ENCODE measurements around the gene NCOA1.

- TF ChIP-seq ZNF274 (IDR thresholded peaks at IDR 0.05; ENCODE audit: low read depth, low read length) (no peak), YY1 (IDR thresholded peaks at IDR 0.05; ENCODE audit: insufficient read depth, insufficient read length) (no peak)
These were observed 14.7 kb downstream of the NCOA1 start for GRCh38 chr2:24505534-24506275.

All from NT2/D1 (cell line).